H9 (cell line): Measurements from ENCODE around the gene WDR55. TPM values are rescaled to one million over a fixed set of nuclear protein-coding genes. Genes with fewer than 3 reads are reported as not detected.

ENCODE experiments used
- DNase-seq: peaks from one replicate; pipeline ENCODE4 v3.0.0-alpha.2; 2017
- H2AFZ ChIP-seq: one replicate; pipeline ENCODE4 v1.6.1; 2013; ENCODE audit warnings: mild to moderate bottlenecking, low read length, control low read depth, moderate library complexity
- H2AK5ac ChIP-seq: 2 replicates; pipeline ENCODE4 v1.6.1; 2013; ENCODE audit warnings: low read length, control low read depth, mixed read lengths; ENCODE audit not compliant: insufficient read length
- H2BK120ac ChIP-seq: one replicate; pipeline ENCODE4 v1.6.1; 2013; ENCODE audit warnings: low read depth, mild to moderate bottlenecking, low read length, control low read depth, inconsistent platforms; ENCODE audit not compliant: poor library complexity, severe bottlenecking
- H2BK12ac ChIP-seq: 2 replicates; pipeline ENCODE4 v1.6.1; 2013; ENCODE audit warnings: low read length, control low read depth, mixed read lengths, low read depth; ENCODE audit not compliant: insufficient read length
- H2BK15ac ChIP-seq: 2 replicates; pipeline ENCODE4 v1.6.1; 2013; ENCODE audit warnings: low read depth, low read length, control low read depth
- H2BK20ac ChIP-seq: one replicate; pipeline ENCODE4 v1.6.1; 2013; ENCODE audit warnings: low read depth, mild to moderate bottlenecking, low read length, control low read depth, inconsistent platforms; ENCODE audit not compliant: poor library complexity, severe bottlenecking
- H2BK5ac ChIP-seq: 2 replicates; pipeline ENCODE4 v1.6.1; 2013; ENCODE audit warnings: low read length, control low read depth, mixed read lengths; ENCODE audit not compliant: insufficient read length
- H3K14ac ChIP-seq: 2 replicates; pipeline ENCODE4 v1.6.1; 2013; ENCODE audit warnings: low read length, control low read depth; ENCODE audit not compliant: insufficient read depth
- H3K18ac ChIP-seq: 2 replicates; pipeline ENCODE4 v1.6.1; 2013; ENCODE audit warnings: low read depth, mild to moderate bottlenecking, mixed read lengths, low read length, control low read depth; ENCODE audit not compliant: insufficient read length
- H3K23ac ChIP-seq: 2 replicates; pipeline ENCODE4 v1.6.1; 2013; ENCODE audit warnings: low read length, control low read depth, mixed read lengths, low read depth; ENCODE audit not compliant: insufficient read length
- H3K23me2 ChIP-seq: 2 replicates; pipeline ENCODE4 v1.6.1; 2013; ENCODE audit warnings: low read depth, mild to moderate bottlenecking, mixed read lengths, low read length, control low read depth; ENCODE audit not compliant: insufficient read length, poor library complexity, severe bottlenecking
- H3K27ac ChIP-seq: 2 replicates; pipeline ENCODE4 v1.5.1; 2013; ENCODE audit warnings: low read length, control low read depth, mixed read lengths, low read depth; ENCODE audit not compliant: insufficient read length
- H3K27me3 ChIP-seq: 2 replicates; pipeline ENCODE4 v1.6.1; 2013; ENCODE audit warnings: low read length, control low read depth, inconsistent platforms; ENCODE audit not compliant: insufficient read depth
- H3K4ac ChIP-seq: 2 replicates; pipeline ENCODE4 v1.6.1; 2013; ENCODE audit warnings: low read depth, mild to moderate bottlenecking, control low read depth, inconsistent platforms, low read length, moderate library complexity
- H3K4me1 ChIP-seq: 2 replicates; pipeline ENCODE4 v1.6.1; 2013; ENCODE audit warnings: low read length, control low read depth, inconsistent platforms; ENCODE audit not compliant: insufficient read depth
- H3K4me2 ChIP-seq: 2 replicates; pipeline ENCODE4 v1.6.1; 2013; ENCODE audit warnings: low read length, control low read depth, mixed read lengths; ENCODE audit not compliant: insufficient read length, insufficient read depth
- H3K56ac ChIP-seq: 2 replicates; pipeline ENCODE4 v1.6.1; 2013; ENCODE audit warnings: low read depth, mild to moderate bottlenecking, mixed read lengths, low read length, control low read depth; ENCODE audit not compliant: insufficient read length
- H3K79me1 ChIP-seq: 2 replicates; pipeline ENCODE4 v1.6.1; 2013; ENCODE audit warnings: low read depth, mild to moderate bottlenecking, moderate library complexity, low read length, control low read depth, inconsistent platforms; ENCODE audit not compliant: insufficient read depth, poor library complexity, severe bottlenecking
- H3K79me2 ChIP-seq: 2 replicates; pipeline ENCODE4 v1.6.1; 2013; ENCODE audit warnings: low read length, control low read depth, inconsistent platforms; ENCODE audit not compliant: insufficient read depth
- H3K9ac ChIP-seq: 2 replicates; pipeline ENCODE4 v1.6.1; 2013; ENCODE audit warnings: low read length, control low read depth, mixed read lengths; ENCODE audit not compliant: insufficient read length; ENCODE audit errors: extremely low read depth
- H3K9me3 ChIP-seq: one replicate; pipeline ENCODE4 v1.6.1; 2013; ENCODE audit warnings: low read depth, low read length, inconsistent platforms; ENCODE audit not compliant: control insufficient read depth
- H3T11ph ChIP-seq: one replicate; pipeline ENCODE4 v1.6.1; 2013; ENCODE audit warnings: mild to moderate bottlenecking, low read length, control low read depth, inconsistent platforms
- H4K20me1 ChIP-seq: one replicate; pipeline ENCODE4 v1.6.1; 2013; ENCODE audit not compliant: control insufficient read depth, insufficient read length, insufficient read depth
- H4K5ac ChIP-seq: 2 replicates; pipeline ENCODE4 v1.6.1; 2013; ENCODE audit warnings: low read depth, mild to moderate bottlenecking, mixed read lengths, low read length, control low read depth; ENCODE audit not compliant: insufficient read length
- H4K8ac ChIP-seq: replicated peaks from 2 replicates; pipeline ENCODE4 v1.6.1; 2013; ENCODE audit warnings: low read length, control low read depth, mixed read lengths, low read depth; ENCODE audit not compliant: insufficient read length
- H4K91ac ChIP-seq: 2 replicates; pipeline ENCODE4 v1.6.1; 2013; ENCODE audit warnings: low read depth, mild to moderate bottlenecking, moderate library complexity, mixed read lengths, low read length, control low read depth; ENCODE audit not compliant: insufficient read length
- H3K27ac Mint-ChIP-seq, 3 experiments: 2 replicates in 2 of 3; 3 replicates in 1 of 3; pipeline ENCODE4 v1.8.0; 2020 to 2021; ENCODE audit warnings: mixed read lengths in 3 of 3, mild to moderate bottlenecking in 1 of 3, moderate library complexity in 1 of 3
- H3K27me3 Mint-ChIP-seq: 2 replicates; pipeline ENCODE4 v1.8.0; 2021; ENCODE audit warnings: low read depth, mild to moderate bottlenecking, moderate library complexity, mixed read lengths
- H3K36me3 Mint-ChIP-seq, 3 experiments: 2 replicates in 2 of 3; 3 replicates in 1 of 3; pipeline ENCODE4 v1.8.0; 2020 to 2021; ENCODE audit warnings: low read depth in 3 of 3, mixed read lengths in 3 of 3; ENCODE audit not compliant: insufficient read depth in 1 of 3
- H3K4me1 Mint-ChIP-seq, 2 experiments: 2 replicates each; pipeline ENCODE4 v1.8.0; 2020; ENCODE audit warnings: mixed read lengths in 2 of 2
- H3K4me3 Mint-ChIP-seq, 2 experiments: 2 replicates in 1 of 2; 3 replicates in 1 of 2; pipeline ENCODE4 v1.8.0; 2020 to 2021; ENCODE audit warnings: mild to moderate bottlenecking in 2 of 2, mixed read lengths in 2 of 2, moderate library complexity in 1 of 2
- H3K9me3 Mint-ChIP-seq, 2 experiments: 2 replicates in 1 of 2; 3 replicates in 1 of 2; pipeline ENCODE4 v1.8.0; 2020; ENCODE audit warnings: mild to moderate bottlenecking in 2 of 2, mixed read lengths in 2 of 2, moderate library complexity in 1 of 2
- CTCF ChIP-seq: fragments of 200-600 bp; sonication (generic); conservative IDR thresholded peaks from 3 replicates; pipeline ENCODE4 v1.8.0; 2021; ENCODE audit warnings: antibody characterized with exemption, mild to moderate bottlenecking
- WGBS: extraction: QIAGEN DNeasy Blood & Tissue Kit; methylation state at CpG from one replicate; pipeline ENCODE4 v1.1.7; 2013; ENCODE audit warnings: missing lambda C conversion rate, low lambda C conversion rate, mixed read lengths; ENCODE audit not compliant: insufficient read length; ENCODE audit errors: extremely low coverage; 5-methylcytosine and 5-hydroxymethylcytosine counted together
- long read RNA-seq: library from polyadenylated mRNA; unstranded; transcript quantifications from one replicate; pipeline ENCODE4 v2.0.0, GENCODE V29; 2020
- total RNA-seq: library from RNA; stranded (reverse); gene quantifications from 2 replicates; pipeline ENCODE4 v1.2.1, GENCODE V29; 2021

Gene WDR55
- total RNA-seq: 24.7 and 26.6 TPM in 2 replicates
- long read RNA-seq, full-length matches to known transcripts: 129 of 248 reads
- long read RNA-seq, partial matches to known transcripts: 21 of 248 reads
- long read RNA-seq, other reads (novel, unspliced or antisense): 98 of 248 reads

- Histone ChIP-seq H3K27ac (no peak within 1 kb of the TSS), H2BK5ac (no peak within 1 kb of the TSS), H2BK120ac (no peak within 1 kb of the TSS), H4K20me1 (no peaks in the 10 kb centered on the region), H4K8ac (no peak within 1 kb of the TSS), H3K4me2 (peak within 1 kb of the TSS; percentile 93), H3K27me3 (no peaks in the 10 kb centered on the region), H3K9me3 (no peaks in the 10 kb centered on the region), H4K5ac (no peak within 1 kb of the TSS), H3K23me2 (peaks cover 5% of the 10 kb centered on the region), H2BK12ac (no peak within 1 kb of the TSS), H3K9ac (peak within 1 kb of the TSS; percentile 65), H2BK20ac (no peak within 1 kb of the TSS), H2AFZ (peak within 1 kb of the TSS; percentile 82), H3K56ac (no peak within 1 kb of the TSS), H3K4me1 (no peaks in the 10 kb centered on the region), H2BK15ac (no peak within 1 kb of the TSS), H3K79me2 (no peaks in the 10 kb centered on the region), H3K18ac (no peak within 1 kb of the TSS), H3K79me1 (peaks cover 4% of the 10 kb centered on the region), H3T11ph (no peak within 1 kb of the TSS), H3K4ac (no peak within 1 kb of the TSS), H2AK5ac (no peak within 1 kb of the TSS), H4K91ac (no peak within 1 kb of the TSS), H3K14ac (peak within 1 kb of the TSS; percentile 58; the same call in 1 of the 2 replicates), H3K23ac (no peak within 1 kb of the TSS)
- peak within 1 kb of the TSS; percentile 65 to 94 (median 85); a peak in 6 of 7 replicates for H3K27ac Mint-ChIP-seq
- H3K9me3 Mint-ChIP-seq: no peaks in the 10 kb centered on the region
- TF ChIP-seq CTCF: no peak
- peak within 1 kb of the TSS; percentile 97 for H3K4me3 Mint-ChIP-seq
- peaks cover 21 to 72% (median 61%) of the 10 kb centered on the region in 3 experiments; a peak in 6 of 7 replicates for H3K36me3 Mint-ChIP-seq
- peaks cover 0 to 6% of the 10 kb centered on the region in 2 experiments; a peak in 2 of 4 replicates for H3K4me1 Mint-ChIP-seq
- no CpG with 5 or more reads among the region's 54 CpGs for WGBS
- no peaks in the 10 kb centered on the region for H3K27me3 Mint-ChIP-seq
- DNase-seq: peak; percentile 97
Measured at GRCh38 chr5:140664359-140665119, at the start of gene WDR55. TSS of gene WDR55 (plus strand) at chr5:140664904. CDS start at chr5:140664913, 9 bp downstream.
